Aorta (tissue), 5 donors: ENCODE data around the gene KIN. TPM values are rescaled to one million over a fixed set of nuclear protein-coding genes. Genes with fewer than 3 reads are reported as not detected.
"Not testable (repeated sequence)": the region's sequence is repeated elsewhere in the genome, so short reads cannot be mapped to it uniquely, and the experiment has no call there.

Experiments
- ATAC-seq: fragments of 200-7000 bp; cut with Tn5 transposase; one replicate; pipeline ENCODE4 v1.9.1; 2022; ENCODE audit warnings: moderate library complexity; ENCODE audit not compliant: low FRiP score
- DNase-seq, 2 donors: peaks; one replicate each; pipeline ENCODE4 v3.0.0-alpha.2; 2020
- H3K27ac ChIP-seq, 2 donors: one replicate each; pipeline ENCODE4 v1.5.1; 2013; ENCODE audit warnings: low read length in 2 of 2, mild to moderate bottlenecking in 2 of 2, moderate library complexity in 2 of 2, control low read depth in 1 of 2, inconsistent platforms in 1 of 2, low read depth in 1 of 2
- H3K27me3 ChIP-seq, 2 donors: one replicate each; pipeline ENCODE4 v1.6.1; 2013; ENCODE audit warnings: control low read depth in 1 of 2, low read length in 1 of 2, mild to moderate bottlenecking in 1 of 2, moderate library complexity in 1 of 2; ENCODE audit not compliant: insufficient read depth in 2 of 2, control insufficient read depth in 1 of 2
- H3K36me3 ChIP-seq, 2 donors: one replicate each; pipeline ENCODE4 v1.6.1; 2013; ENCODE audit warnings: control low read depth in 1 of 2, low read length in 1 of 2, mild to moderate bottlenecking in 1 of 2; ENCODE audit not compliant: insufficient read depth in 2 of 2, control insufficient read depth in 1 of 2
- H3K4me1 ChIP-seq, 2 donors: one replicate each; pipeline ENCODE4 v1.6.1; 2013; ENCODE audit warnings: low read length in 2 of 2, control low read depth in 1 of 2, mild to moderate bottlenecking in 1 of 2, moderate library complexity in 1 of 2; ENCODE audit not compliant: insufficient read depth in 2 of 2, control insufficient read depth in 1 of 2
- H3K4me3 ChIP-seq, 2 donors: one replicate each; pipeline ENCODE4 v1.5.1; 2013; ENCODE audit warnings: low read length in 2 of 2, control low read depth in 1 of 2, mild to moderate bottlenecking in 1 of 2
- H3K9me3 ChIP-seq: one replicate; pipeline ENCODE4 v1.6.1; 2013; ENCODE audit warnings: mild to moderate bottlenecking, low read length; ENCODE audit not compliant: control insufficient read depth
- WGBS, 2 donors: extraction: QIAGEN DNeasy Blood & Tissue Kit; methylation state at CpG; one replicate each; pipeline ENCODE4 v1.1.7; 2013; 5-methylcytosine and 5-hydroxymethylcytosine counted together
- intact Hi-C, 2 donors: fragments of 100-400 bp; cut with DNase I; formaldehyde crosslinking; loops; one replicate each; pipeline versions ENCODE4 v1.14.2 to v1.15.0; 2022
- polyA plus RNA-seq, 2 donors: library from polyadenylated mRNA; stranded (reverse); fragments of 200-250 nt; gene quantifications; one replicate each; pipeline ENCODE4 v1.2.3, GENCODE V29; 2013
- total RNA-seq, 2 donors: library from RNA; stranded (reverse); fragmentation: NEBNext Ultra II Directional; extraction: Animal tissue kit (Norgen Biotek cat#: 25700); gene quantifications; one replicate each; pipeline ENCODE4 v1.2.1, GENCODE V29; 2021
- donor health status: healthy with polysubstance abuse.
- donor health status: Bipolar disorder and iron deficiency.
- donor health status: DM: no; HTN: no; CAD: no.
- donor health status: DM: no; HTN: no; CAD: no.
- donor health status: DM: yes; HTN: yes; CAD: no.

Gene KIN
- total and polyA plus RNA-seq, 4 donors = 2.3 to 13.4 (median 11.3) TPM

GRCh38 chr10:7766241-7766640 is 21.6 kb downstream of the KIN start:
- 79 to 80% methylated on average over 3 of the region's 3 CpGs for WGBS, 2 donors
- Histone ChIP-seq H3K27ac (no peak overlapping the region), H3K9me3 (no peaks in the 10 kb centered on the region), H3K4me3 (no peak overlapping the region), H3K27me3 (no peaks in the 10 kb centered on the region), H3K36me3 (peaks cover 0 to 4% of the 10 kb centered on the region in 2 donors), H3K4me1 (no peaks in the 10 kb centered on the region)
- intact Hi-C loops = no loop called here
- no peak for ATAC-seq
- DNase-seq = no peak

GRCh38 chr10:7763929-7764328 is 23.9 kb downstream of the KIN start:
- no peak for ATAC-seq

GRCh38 chr10:7756360-7756992 is 31.3 kb downstream of the KIN start:
- DNase-seq (no peak), ATAC-seq (no peak)
- Histone ChIP-seq H3K36me3 (peaks cover 0 to 10% of the 10 kb centered on the region in 2 donors), H3K9me3 (no peaks in the 10 kb centered on the region), H3K4me3 (no peak overlapping the region), H3K4me1 (no peaks in the 10 kb centered on the region), H3K27me3 (no peaks in the 10 kb centered on the region), H3K27ac (no peak overlapping the region)
- 75 to 85% methylated on average over 7 of the region's 7 CpGs for WGBS, 2 donors
- intact Hi-C loops = no loop called here

More at GRCh38 chr10:7763929-7764328, 23.9 kb downstream of the KIN start:
- DNase-seq = no peak
- 8 to 11% methylated on average over 5 of the region's 5 CpGs for WGBS, 2 donors
- no peak overlapping the region for H3K4me3 ChIP-seq
- H3K9me3 ChIP-seq = no peaks in the 10 kb centered on the region
- intact Hi-C loops = no loop called here
- H3K4me1 ChIP-seq = no peaks in the 10 kb centered on the region
- peaks cover 0 to 2% of the 10 kb centered on the region in 2 donors for H3K36me3 ChIP-seq
- no peaks in the 10 kb centered on the region for H3K27me3 ChIP-seq
- peak overlapping the region in 1 of 2 donors; percentile 28 for H3K27ac ChIP-seq

- 98 to 99% methylated on average over 3 of the region's 3 CpGs for WGBS, 2 donors
- Histone ChIP-seq H3K36me3 (peaks cover 0 to 10% of the 10 kb centered on the region in 2 donors), H3K9me3 (no peaks in the 10 kb centered on the region), H3K4me3 (no peak overlapping the region), H3K4me1 (no peaks in the 10 kb centered on the region), H3K27ac (no peak overlapping the region), H3K27me3 (no peaks in the 10 kb centered on the region)
- intact Hi-C loops = no loop called here
- ATAC-seq = no peak
- DNase-seq = no peak
These were observed 32.7 kb downstream of the KIN start for GRCh38 chr10:7755103-7755502.

GRCh38 chr10:7752251-7752650 is 35.5 kb downstream of the KIN start:
- WGBS, 2 donors = 91 to 96% methylated on average over 6 of the region's 6 CpGs
- Histone ChIP-seq H3K36me3 (peaks cover 0 to 5% of the 10 kb centered on the region in 2 donors), H3K27me3 (no peaks in the 10 kb centered on the region), H3K4me1 (no peaks in the 10 kb centered on the region), H3K9me3 (no peaks in the 10 kb centered on the region), H3K27ac (no peak overlapping the region), H3K4me3 (no peak overlapping the region)
- intact Hi-C loops = no loop called here
- no peak for ATAC-seq
- DNase-seq = no peak

- Histone ChIP-seq H3K4me1 (no peaks in the 10 kb centered on the region), H3K36me3 (peaks cover 0 to 2% of the 10 kb centered on the region in 2 donors), H3K27ac (no peak overlapping the region), H3K27me3 (no peaks in the 10 kb centered on the region), H3K9me3 (no peaks in the 10 kb centered on the region), H3K4me3 (no peak overlapping the region)
- 96 to 97% methylated on average over 5 of the region's 5 CpGs for WGBS, 2 donors
- ATAC-seq (no peak), DNase-seq (no peak)
- intact Hi-C loops = no loop called here
These were observed 37.6 kb downstream of the KIN start for GRCh38 chr10:7750222-7750621.

- DNase-seq, ATAC-seq, H3K27me3 ChIP-seq, H3K4me3 ChIP-seq, H3K4me1 ChIP-seq, intact Hi-C loops, H3K27ac ChIP-seq, H3K9me3 ChIP-seq, H3K36me3 ChIP-seq: not testable (repeated sequence)
- WGBS, 2 donors = 90 to 95% methylated on average over 7 of the region's 7 CpGs
These were observed 39.2 kb downstream of the KIN start for GRCh38 chr10:7748637-7749036.

GRCh38 chr10:7744307-7744706 is 43.5 kb downstream of the KIN start:
- ATAC-seq (no peak), DNase-seq (no peak)
- H3K27ac ChIP-seq = no peak overlapping the region
- no peaks in the 10 kb centered on the region for H3K9me3 ChIP-seq
- H3K4me3 ChIP-seq = no peak overlapping the region
- no peaks in the 10 kb centered on the region for H3K36me3 ChIP-seq
- H3K27me3 ChIP-seq = no peaks in the 10 kb centered on the region
- 90% methylated on average over 8 of the region's 8 CpGs for WGBS, 2 donors
- no peaks in the 10 kb centered on the region for H3K4me1 ChIP-seq
- intact Hi-C loops = no loop called here

GRCh38 chr10:7738536-7739407 is 49.0 kb downstream of the KIN start:
- ATAC-seq = no peak
- Histone ChIP-seq H3K4me3 (no peak overlapping the region), H3K27ac (no peak overlapping the region), H3K27me3 (no peaks in the 10 kb centered on the region), H3K4me1 (no peaks in the 10 kb centered on the region), H3K9me3 (no peaks in the 10 kb centered on the region), H3K36me3 (no peaks in the 10 kb centered on the region)
- no peak for DNase-seq
- intact Hi-C loops = no loop called here
- WGBS, 2 donors = 78 to 79% methylated on average over 20 of the region's 20 CpGs
